Mesenchymal stem cell (in vitro differentiated cells and primary cell): ENCODE data around the gene FCGR2B.
A peak's percentile ranks its signal among the peaks of the same experiment; 100 is the strongest.

ENCODE experiments used
- DNase-seq: peaks from one replicate; pipeline ENCODE4 v3.0.0-alpha.2; 2013
- H2AFZ ChIP-seq: one replicate; pipeline ENCODE4 v1.6.1; 2013; ENCODE audit warnings: low read depth, mild to moderate bottlenecking, control low read depth, inconsistent platforms, low read length, moderate library complexity
- H2AK5ac ChIP-seq: 2 replicates; pipeline ENCODE4 v1.6.1; 2013; ENCODE audit warnings: low read length, moderate library complexity, mild to moderate bottlenecking, inconsistent platforms; ENCODE audit not compliant: severe bottlenecking
- H2BK120ac ChIP-seq: one replicate; pipeline ENCODE4 v1.6.1; 2013; ENCODE audit warnings: low read depth, mild to moderate bottlenecking, inconsistent platforms, low read length, moderate library complexity
- H2BK12ac ChIP-seq, 2 experiments: one replicate each; pipeline ENCODE4 v1.6.1; 2013; ENCODE audit warnings: inconsistent platforms in 2 of 2, low read length in 2 of 2, mild to moderate bottlenecking in 2 of 2, moderate library complexity in 2 of 2, control low read depth in 1 of 2
- H2BK15ac ChIP-seq: one replicate; pipeline ENCODE4 v1.6.1; 2013; ENCODE audit warnings: mild to moderate bottlenecking, low read depth, inconsistent platforms; ENCODE audit not compliant: poor library complexity, severe bottlenecking
- H2BK5ac ChIP-seq: 2 replicates; pipeline ENCODE4 v1.6.1; 2013; ENCODE audit warnings: low read depth, mild to moderate bottlenecking, low read length, control low read depth, inconsistent platforms; ENCODE audit not compliant: poor library complexity, severe bottlenecking
- H3K14ac ChIP-seq, 2 experiments: one replicate each; pipeline ENCODE4 v1.6.1; 2013; ENCODE audit warnings: inconsistent platforms in 2 of 2, low read length in 2 of 2, control low read depth in 1 of 2, mild to moderate bottlenecking in 1 of 2, moderate library complexity in 1 of 2
- H3K18ac ChIP-seq, 2 experiments: one replicate each; pipeline ENCODE4 v1.6.1; 2013; ENCODE audit warnings: inconsistent platforms in 2 of 2, low read length in 2 of 2, control low read depth in 1 of 2, low read depth in 1 of 2, mild to moderate bottlenecking in 1 of 2
- H3K23ac ChIP-seq, 2 experiments: one replicate each; pipeline ENCODE4 v1.6.1; 2013; ENCODE audit warnings: inconsistent platforms in 2 of 2, low read length in 2 of 2, mild to moderate bottlenecking in 2 of 2, moderate library complexity in 2 of 2, control low read depth in 1 of 2
- H3K27ac ChIP-seq: 2 replicates; pipeline ENCODE4 v1.5.1; 2013; ENCODE audit warnings: mild to moderate bottlenecking, moderate library complexity, low read length, control low read depth, inconsistent platforms; ENCODE audit not compliant: poor library complexity, severe bottlenecking
- H3K27me3 ChIP-seq, 2 experiments: 2 replicates each; pipeline versions ENCODE4 v1.6.1 to v1.7.0; 2013; ENCODE audit warnings: low read length in 2 of 2, mild to moderate bottlenecking in 2 of 2, moderate library complexity in 2 of 2, control low read depth in 1 of 2, inconsistent platforms in 1 of 2; ENCODE audit not compliant: control insufficient read depth in 1 of 2, insufficient read depth in 1 of 2
- H3K36me3 ChIP-seq, 2 experiments: 2 replicates each; pipeline versions ENCODE4 v1.6.1 to v1.7.0; 2013; ENCODE audit warnings: low read length in 2 of 2, control low read depth in 1 of 2, inconsistent platforms in 1 of 2, low read depth in 1 of 2, mild to moderate bottlenecking in 1 of 2; ENCODE audit not compliant: insufficient read depth in 2 of 2, control insufficient read depth in 1 of 2
- H3K4ac ChIP-seq, 2 experiments: one replicate each; pipeline ENCODE4 v1.6.1; 2013; ENCODE audit warnings: inconsistent platforms in 2 of 2, low read length in 2 of 2, mild to moderate bottlenecking in 2 of 2, moderate library complexity in 2 of 2, control low read depth in 1 of 2, low read depth in 1 of 2
- H3K4me1 ChIP-seq: 2 replicates; pipeline ENCODE4 v1.6.1; 2013; ENCODE audit warnings: low read depth, low read length, control low read depth; ENCODE audit not compliant: control insufficient read depth, insufficient read depth
- H3K4me2 ChIP-seq: 2 replicates; pipeline ENCODE4 v1.6.1; 2013; ENCODE audit warnings: low read length, mild to moderate bottlenecking, inconsistent platforms; ENCODE audit not compliant: poor library complexity, severe bottlenecking
- H3K4me3 ChIP-seq, 2 experiments: 2 replicates each; pipeline versions ENCODE4 v1.5.1 to v1.7.0; 2013; ENCODE audit warnings: low read length in 2 of 2, mild to moderate bottlenecking in 2 of 2, control low read depth in 1 of 2, low read depth in 1 of 2; ENCODE audit not compliant: insufficient read depth in 1 of 2
- H3K79me1 ChIP-seq: replicated peaks from 2 replicates; pipeline ENCODE4 v1.6.1; 2013; ENCODE audit warnings: mild to moderate bottlenecking, control low read depth, low read length, inconsistent platforms; ENCODE audit not compliant: poor library complexity, severe bottlenecking
- H3K9ac ChIP-seq: 2 replicates; pipeline ENCODE4 v1.7.0; 2013; ENCODE audit warnings: mild to moderate bottlenecking, low read length, moderate library complexity
- H3K9me3 ChIP-seq: 2 replicates; pipeline ENCODE4 v1.7.0; 2013; ENCODE audit warnings: mild to moderate bottlenecking, low read length; ENCODE audit not compliant: control insufficient read depth
- H4K8ac ChIP-seq: one replicate; pipeline ENCODE4 v1.6.1; 2013; ENCODE audit warnings: inconsistent platforms, mild to moderate bottlenecking, low read length, moderate library complexity
- H4K91ac ChIP-seq: one replicate; pipeline ENCODE4 v1.6.1; 2013; ENCODE audit warnings: mild to moderate bottlenecking, low read length, inconsistent platforms
- WGBS: methylation state at CpG from one replicate; pipeline ENCODE4 v1.1.7; 2013; ENCODE audit warnings: mixed read lengths; 5-methylcytosine and 5-hydroxymethylcytosine counted together

The FCGR2B gene

GRCh38 chr1:161720956-161721737 is 58.2 kb downstream of the FCGR2B start, which contains the start of gene FCRLB:
Gene FCRLB (plus strand): TSS chr1:161721544. CDS start chr1:161722673, 1,129 bp downstream.
- no peak within 1 kb of the TSS for H3K4me3 ChIP-seq
- H4K91ac ChIP-seq: peak within 1 kb of the TSS; percentile 56
- no peak for DNase-seq
- peaks cover 0 to 49% of the 10 kb centered on the region in 2 experiments for H3K27me3 ChIP-seq
- H3K4me2 ChIP-seq: no peak within 1 kb of the TSS
- H2BK15ac ChIP-seq: no peak within 1 kb of the TSS
- WGBS: 56% methylated on average over 3 of the region's 4 CpGs
- H3K36me3 ChIP-seq: no peaks in the 10 kb centered on the region
- H3K14ac ChIP-seq: peak within 1 kb of the TSS in 1 of 2 experiments; percentile 72
- no peaks in the 10 kb centered on the region for H3K79me1 ChIP-seq
- no peak within 1 kb of the TSS for H2AFZ ChIP-seq
- peak within 1 kb of the TSS; percentile 33 to 79 for H3K18ac ChIP-seq
- peak within 1 kb of the TSS; percentile 17 for H3K9ac ChIP-seq
- no peak within 1 kb of the TSS for H3K23ac ChIP-seq
- no peak within 1 kb of the TSS for H2AK5ac ChIP-seq
- no peak within 1 kb of the TSS for H2BK120ac ChIP-seq
- no peak within 1 kb of the TSS for H4K8ac ChIP-seq
- no peaks in the 10 kb centered on the region for H3K9me3 ChIP-seq
- H3K27ac ChIP-seq: no peak within 1 kb of the TSS
- H3K4me1 ChIP-seq: peaks cover 4% of the 10 kb centered on the region
- no peak within 1 kb of the TSS for H3K4ac ChIP-seq
- H2BK5ac ChIP-seq: no peak within 1 kb of the TSS
- H2BK12ac ChIP-seq: peak within 1 kb of the TSS; percentile 62 to 90

GRCh38 chr1:161721738-161722343 is 58.9 kb downstream of the FCGR2B start:
- peaks cover 8% of the 10 kb centered on the region for H3K4me1 ChIP-seq
- H3K4ac ChIP-seq: no peak overlapping the region
- WGBS: 19% methylated on average over 8 of the region's 8 CpGs
- H2BK120ac ChIP-seq: no peak overlapping the region
- H3K18ac ChIP-seq: peak overlapping the region; percentile 33 to 58
- H4K8ac ChIP-seq: no peak overlapping the region
- H2AFZ ChIP-seq: no peak overlapping the region
- no peaks in the 10 kb centered on the region for H3K9me3 ChIP-seq
- no peak overlapping the region for H3K4me3 ChIP-seq
- no peak overlapping the region for H2BK5ac ChIP-seq
- H3K27me3 ChIP-seq: peaks cover 0 to 42% of the 10 kb centered on the region in 2 experiments
- H3K14ac ChIP-seq: peak overlapping the region in 1 of 2 experiments; percentile 26
- H2AK5ac ChIP-seq: no peak overlapping the region
- H3K27ac ChIP-seq: no peak overlapping the region
- H3K4me2 ChIP-seq: no peak overlapping the region
- H4K91ac ChIP-seq: no peak overlapping the region
- H3K79me1 ChIP-seq: no peaks in the 10 kb centered on the region
- H3K36me3 ChIP-seq: no peaks in the 10 kb centered on the region
- H3K9ac ChIP-seq: peak overlapping the region; percentile 17
- H2BK12ac ChIP-seq: peak overlapping the region in 1 of 2 experiments; percentile 62
- no peak overlapping the region for H2BK15ac ChIP-seq
- no peak overlapping the region for H3K23ac ChIP-seq
- DNase-seq: peak; percentile 90

DNA sequence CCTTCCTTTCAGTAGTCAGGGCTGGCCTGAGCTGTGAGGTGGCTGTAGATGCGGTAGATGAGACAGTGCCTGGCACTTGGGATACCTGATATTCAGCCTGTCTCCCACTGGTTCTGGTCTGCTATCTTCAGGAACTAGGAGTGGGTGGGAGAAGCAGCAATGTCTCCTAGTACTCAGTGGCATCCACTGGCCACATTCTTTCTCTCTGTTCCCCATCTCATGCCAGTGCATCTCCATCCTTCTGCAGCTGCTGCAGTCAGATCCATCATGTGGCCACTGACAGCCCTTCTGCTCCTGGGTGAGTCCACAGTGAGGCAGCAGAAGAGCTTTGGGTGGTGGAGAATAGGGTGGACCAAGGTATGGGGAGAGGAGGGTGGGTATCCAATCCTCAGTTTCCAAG is 59.5 kb downstream of the FCGR2B start:
- Histone ChIP-seq H3K4ac (no peak overlapping the region), H2BK5ac (no peak overlapping the region), H2BK120ac (no peak overlapping the region), H4K91ac (peak overlapping the region; percentile 56), H3K27ac (no peak overlapping the region), H3K18ac (peak overlapping the region in 1 of 2 experiments; percentile 58), H3K9me3 (no peaks in the 10 kb centered on the region), H3K27me3 (peaks cover 0 to 41% of the 10 kb centered on the region in 2 experiments), H2BK15ac (no peak overlapping the region), H3K4me3 (no peak overlapping the region), H3K36me3 (no peaks in the 10 kb centered on the region), H3K23ac (no peak overlapping the region), H3K4me2 (no peak overlapping the region), H3K4me1 (peaks cover 12% of the 10 kb centered on the region), H4K8ac (no peak overlapping the region), H3K9ac (no peak overlapping the region), H3K14ac (peak overlapping the region in 1 of 2 experiments; percentile 50), H2AK5ac (no peak overlapping the region), H2BK12ac (peak overlapping the region; percentile 1 to 62), H3K79me1 (no peaks in the 10 kb centered on the region), H2AFZ (no peak overlapping the region)
- 100% methylated on average over 1 of the region's 1 CpG for WGBS
- no peak for DNase-seq

GRCh38 chr1:161723459-161724141 is 60.7 kb downstream of the FCGR2B start:
- H3K23ac ChIP-seq: no peak overlapping the region
- no peak overlapping the region for H2BK120ac ChIP-seq
- no peak overlapping the region for H2AFZ ChIP-seq
- H3K27me3 ChIP-seq: peaks cover 0 to 37% of the 10 kb centered on the region in 2 experiments
- no peak overlapping the region for H2BK15ac ChIP-seq
- no peaks in the 10 kb centered on the region for H3K36me3 ChIP-seq
- no peak overlapping the region for H4K8ac ChIP-seq
- no peaks in the 10 kb centered on the region for H3K79me1 ChIP-seq
- H2BK5ac ChIP-seq: no peak overlapping the region
- peaks cover 13% of the 10 kb centered on the region for H3K4me1 ChIP-seq
- H3K4ac ChIP-seq: peak overlapping the region in 1 of 2 experiments; percentile 14
- DNase-seq: no peak
- no peak overlapping the region for H2BK12ac ChIP-seq
- no peak overlapping the region for H3K4me3 ChIP-seq
- H3K4me2 ChIP-seq: no peak overlapping the region
- no peak overlapping the region for H4K91ac ChIP-seq
- H3K9ac ChIP-seq: no peak overlapping the region
- no peak overlapping the region for H3K27ac ChIP-seq
- H2AK5ac ChIP-seq: no peak overlapping the region
- 99% methylated on average over 8 of the region's 8 CpGs for WGBS
- no peak overlapping the region for H3K18ac ChIP-seq
- H3K9me3 ChIP-seq: no peaks in the 10 kb centered on the region
- H3K14ac ChIP-seq: no peak overlapping the region
